H9 (cell line): ENCODE data around the gene GLI2. TPM values are rescaled to one million over a fixed set of nuclear protein-coding genes. Genes with fewer than 3 reads are reported as not detected.

Experiments
- DNase-seq: peaks from one replicate; pipeline ENCODE4 v3.0.0-alpha.2; 2017
- H2AFZ ChIP-seq: one replicate; pipeline ENCODE4 v1.6.1; 2013; ENCODE audit warnings: mild to moderate bottlenecking, low read length, control low read depth, moderate library complexity
- H2AK5ac ChIP-seq: 2 replicates; pipeline ENCODE4 v1.6.1; 2013; ENCODE audit warnings: low read length, control low read depth, mixed read lengths; ENCODE audit not compliant: insufficient read length
- H2BK120ac ChIP-seq: one replicate; pipeline ENCODE4 v1.6.1; 2013; ENCODE audit warnings: low read depth, mild to moderate bottlenecking, low read length, control low read depth, inconsistent platforms; ENCODE audit not compliant: poor library complexity, severe bottlenecking
- H2BK12ac ChIP-seq: 2 replicates; pipeline ENCODE4 v1.6.1; 2013; ENCODE audit warnings: low read length, control low read depth, mixed read lengths, low read depth; ENCODE audit not compliant: insufficient read length
- H2BK15ac ChIP-seq: 2 replicates; pipeline ENCODE4 v1.6.1; 2013; ENCODE audit warnings: low read depth, low read length, control low read depth
- H2BK20ac ChIP-seq: one replicate; pipeline ENCODE4 v1.6.1; 2013; ENCODE audit warnings: low read depth, mild to moderate bottlenecking, low read length, control low read depth, inconsistent platforms; ENCODE audit not compliant: poor library complexity, severe bottlenecking
- H2BK5ac ChIP-seq: 2 replicates; pipeline ENCODE4 v1.6.1; 2013; ENCODE audit warnings: low read length, control low read depth, mixed read lengths; ENCODE audit not compliant: insufficient read length
- H3K14ac ChIP-seq: 2 replicates; pipeline ENCODE4 v1.6.1; 2013; ENCODE audit warnings: low read length, control low read depth; ENCODE audit not compliant: insufficient read depth
- H3K18ac ChIP-seq: 2 replicates; pipeline ENCODE4 v1.6.1; 2013; ENCODE audit warnings: low read depth, mild to moderate bottlenecking, mixed read lengths, low read length, control low read depth; ENCODE audit not compliant: insufficient read length
- H3K23ac ChIP-seq: 2 replicates; pipeline ENCODE4 v1.6.1; 2013; ENCODE audit warnings: low read length, control low read depth, mixed read lengths, low read depth; ENCODE audit not compliant: insufficient read length
- H3K23me2 ChIP-seq: 2 replicates; pipeline ENCODE4 v1.6.1; 2013; ENCODE audit warnings: low read depth, mild to moderate bottlenecking, mixed read lengths, low read length, control low read depth; ENCODE audit not compliant: insufficient read length, poor library complexity, severe bottlenecking
- H3K27ac ChIP-seq: 2 replicates; pipeline ENCODE4 v1.5.1; 2013; ENCODE audit warnings: low read length, control low read depth, mixed read lengths, low read depth; ENCODE audit not compliant: insufficient read length
- H3K27me3 ChIP-seq: 2 replicates; pipeline ENCODE4 v1.6.1; 2013; ENCODE audit warnings: low read length, control low read depth, inconsistent platforms; ENCODE audit not compliant: insufficient read depth
- H3K4ac ChIP-seq: 2 replicates; pipeline ENCODE4 v1.6.1; 2013; ENCODE audit warnings: low read depth, mild to moderate bottlenecking, control low read depth, inconsistent platforms, low read length, moderate library complexity
- H3K4me1 ChIP-seq: 2 replicates; pipeline ENCODE4 v1.6.1; 2013; ENCODE audit warnings: low read length, control low read depth, inconsistent platforms; ENCODE audit not compliant: insufficient read depth
- H3K4me2 ChIP-seq: 2 replicates; pipeline ENCODE4 v1.6.1; 2013; ENCODE audit warnings: low read length, control low read depth, mixed read lengths; ENCODE audit not compliant: insufficient read length, insufficient read depth
- H3K56ac ChIP-seq: 2 replicates; pipeline ENCODE4 v1.6.1; 2013; ENCODE audit warnings: low read depth, mild to moderate bottlenecking, mixed read lengths, low read length, control low read depth; ENCODE audit not compliant: insufficient read length
- H3K79me1 ChIP-seq: 2 replicates; pipeline ENCODE4 v1.6.1; 2013; ENCODE audit warnings: low read depth, mild to moderate bottlenecking, moderate library complexity, low read length, control low read depth, inconsistent platforms; ENCODE audit not compliant: insufficient read depth, poor library complexity, severe bottlenecking
- H3K79me2 ChIP-seq: 2 replicates; pipeline ENCODE4 v1.6.1; 2013; ENCODE audit warnings: low read length, control low read depth, inconsistent platforms; ENCODE audit not compliant: insufficient read depth
- H3K9ac ChIP-seq: 2 replicates; pipeline ENCODE4 v1.6.1; 2013; ENCODE audit warnings: low read length, control low read depth, mixed read lengths; ENCODE audit not compliant: insufficient read length; ENCODE audit errors: extremely low read depth
- H3K9me3 ChIP-seq: one replicate; pipeline ENCODE4 v1.6.1; 2013; ENCODE audit warnings: low read depth, low read length, inconsistent platforms; ENCODE audit not compliant: control insufficient read depth
- H3T11ph ChIP-seq: one replicate; pipeline ENCODE4 v1.6.1; 2013; ENCODE audit warnings: mild to moderate bottlenecking, low read length, control low read depth, inconsistent platforms
- H4K20me1 ChIP-seq: one replicate; pipeline ENCODE4 v1.6.1; 2013; ENCODE audit not compliant: control insufficient read depth, insufficient read length, insufficient read depth
- H4K5ac ChIP-seq: 2 replicates; pipeline ENCODE4 v1.6.1; 2013; ENCODE audit warnings: low read depth, mild to moderate bottlenecking, mixed read lengths, low read length, control low read depth; ENCODE audit not compliant: insufficient read length
- H4K8ac ChIP-seq: replicated peaks from 2 replicates; pipeline ENCODE4 v1.6.1; 2013; ENCODE audit warnings: low read length, control low read depth, mixed read lengths, low read depth; ENCODE audit not compliant: insufficient read length
- H4K91ac ChIP-seq: 2 replicates; pipeline ENCODE4 v1.6.1; 2013; ENCODE audit warnings: low read depth, mild to moderate bottlenecking, moderate library complexity, mixed read lengths, low read length, control low read depth; ENCODE audit not compliant: insufficient read length
- H3K27ac Mint-ChIP-seq, 3 experiments: 2 replicates in 2 of 3; 3 replicates in 1 of 3; pipeline ENCODE4 v1.8.0; 2020 to 2021; ENCODE audit warnings: mixed read lengths in 3 of 3, mild to moderate bottlenecking in 1 of 3, moderate library complexity in 1 of 3
- H3K27me3 Mint-ChIP-seq: 2 replicates; pipeline ENCODE4 v1.8.0; 2021; ENCODE audit warnings: low read depth, mild to moderate bottlenecking, moderate library complexity, mixed read lengths
- H3K36me3 Mint-ChIP-seq, 3 experiments: 2 replicates in 2 of 3; 3 replicates in 1 of 3; pipeline ENCODE4 v1.8.0; 2020 to 2021; ENCODE audit warnings: low read depth in 3 of 3, mixed read lengths in 3 of 3; ENCODE audit not compliant: insufficient read depth in 1 of 3
- H3K4me1 Mint-ChIP-seq, 2 experiments: 2 replicates each; pipeline ENCODE4 v1.8.0; 2020; ENCODE audit warnings: mixed read lengths in 2 of 2
- H3K4me3 Mint-ChIP-seq, 2 experiments: 2 replicates in 1 of 2; 3 replicates in 1 of 2; pipeline ENCODE4 v1.8.0; 2020 to 2021; ENCODE audit warnings: mild to moderate bottlenecking in 2 of 2, mixed read lengths in 2 of 2, moderate library complexity in 1 of 2
- H3K9me3 Mint-ChIP-seq, 2 experiments: 2 replicates in 1 of 2; 3 replicates in 1 of 2; pipeline ENCODE4 v1.8.0; 2020; ENCODE audit warnings: mild to moderate bottlenecking in 2 of 2, mixed read lengths in 2 of 2, moderate library complexity in 1 of 2
- CTCF ChIP-seq: fragments of 200-600 bp; sonication (generic); conservative IDR thresholded peaks from 3 replicates; pipeline ENCODE4 v1.8.0; 2021; ENCODE audit warnings: antibody characterized with exemption, mild to moderate bottlenecking
- WGBS: extraction: QIAGEN DNeasy Blood & Tissue Kit; methylation state at CpG from one replicate; pipeline ENCODE4 v1.1.7; 2013; ENCODE audit warnings: missing lambda C conversion rate, low lambda C conversion rate, mixed read lengths; ENCODE audit not compliant: insufficient read length; ENCODE audit errors: extremely low coverage; 5-methylcytosine and 5-hydroxymethylcytosine counted together
- total RNA-seq: library from RNA; stranded (reverse); gene quantifications from 2 replicates; pipeline ENCODE4 v1.2.1, GENCODE V29; 2021

GLI2 gene
- total RNA-seq, 1 experiment from 2014 or later = 56.7 TPM

GRCh38 chr2:120707816-120708215 lies 27.9 kb upstream of the GLI2 start:
- Mint-ChIP-seq H3K27me3 (peaks cover 77% of the 10 kb centered on the region), H3K4me3 (no peak overlapping the region), H3K9me3 (no peaks in the 10 kb centered on the region; a peak in 1 of 5 replicates), H3K36me3 (no peaks in the 10 kb centered on the region; a peak in 1 of 7 replicates), H3K4me1 (peaks cover 90 to 91% of the 10 kb centered on the region in 2 experiments), H3K27ac (no peak overlapping the region)
- no peak overlapping the region for H2BK12ac ChIP-seq
- no peak overlapping the region for H3K4me2 ChIP-seq
- no peak overlapping the region for H2AK5ac ChIP-seq
- no peaks in the 10 kb centered on the region for H4K20me1 ChIP-seq
- H3K79me2 ChIP-seq = no peaks in the 10 kb centered on the region
- H3T11ph ChIP-seq = no peak overlapping the region
- peaks cover 6% of the 10 kb centered on the region; the same call in 1 of the 2 replicates for H3K4me1 ChIP-seq
- H3K14ac ChIP-seq = no peak overlapping the region
- no peak overlapping the region for H3K4ac ChIP-seq
- H3K18ac ChIP-seq = no peak overlapping the region
- no peak overlapping the region for H3K23ac ChIP-seq
- H3K56ac ChIP-seq = no peak overlapping the region
- no peak overlapping the region for H4K8ac ChIP-seq
- no peaks in the 10 kb centered on the region for H3K9me3 ChIP-seq
- no peaks in the 10 kb centered on the region for H3K23me2 ChIP-seq
- H3K9ac ChIP-seq = no peak overlapping the region
- no peak for TF ChIP-seq CTCF
- no CpG with 5 or more reads among the region's 3 CpGs for WGBS
- no peaks in the 10 kb centered on the region; the same call in 1 of the 2 replicates for H3K27me3 ChIP-seq
- DNase-seq = no peak
- H2AFZ ChIP-seq = no peak overlapping the region
- no peak overlapping the region for H4K5ac ChIP-seq
- no peaks in the 10 kb centered on the region for H3K79me1 ChIP-seq
- no peak overlapping the region for H4K91ac ChIP-seq
- H3K27ac ChIP-seq = no peak overlapping the region
- H2BK20ac ChIP-seq = no peak overlapping the region
- no peak overlapping the region for H2BK5ac ChIP-seq
- H2BK120ac ChIP-seq = no peak overlapping the region
- no peak overlapping the region for H2BK15ac ChIP-seq
